HepG2 (cell line): ENCODE measurements around the gene LOXL3. TPM values are rescaled to one million over a fixed set of nuclear protein-coding genes. Genes with fewer than 3 reads are reported as not detected.
A peak's percentile ranks its signal among the peaks of the same experiment; 100 is the strongest.

ENCODE experiments used
- FOXC1 ChIP-seq: sonication (generic); formaldehyde crosslinking; IDR thresholded peaks from 2 replicates; pipeline ENCODE4 v1.8.0; 2022; ENCODE audit warnings: mild to moderate bottlenecking, missing genetic modification reagents, borderline replicate concordance
- NONO ChIP-seq, 2 experiments: fragments of 450-650 bp in 1 of 2; sonication (generic) in 1 of 2; formaldehyde crosslinking in 1 of 2; IDR thresholded peaks in 1 of 2; conservative IDR thresholded peaks in 1 of 2; 2 replicates each; pipeline versions ENCODE4 v1.6.1 to v1.8.0; 2017 to 2022; ENCODE audit warnings: mild to moderate bottlenecking in 1 of 2, missing genetic modification reagents in 1 of 2, moderate library complexity in 1 of 2
- POGZ ChIP-seq: sonication (generic); formaldehyde crosslinking; IDR thresholded peaks from 2 replicates; pipeline ENCODE4 v1.4.0; 2020; ENCODE audit warnings: mild to moderate bottlenecking, missing genetic modification reagents
- YEATS2 ChIP-seq: sonication (generic); formaldehyde crosslinking; IDR thresholded peaks from 2 replicates; pipeline ENCODE4 v1.4.0; 2020; ENCODE audit warnings: missing genetic modification reagents, borderline replicate concordance
- ZC3H13 ChIP-seq: sonication (generic); formaldehyde crosslinking; IDR thresholded peaks from 2 replicates; pipeline ENCODE4 v1.8.1; 2023; ENCODE audit warnings: mild to moderate bottlenecking, missing genetic modification reagents, moderate library complexity
- ZNF354B ChIP-seq: sonication (generic); formaldehyde crosslinking; IDR thresholded peaks from 2 replicates; pipeline ENCODE4 v1.8.0; 2022; ENCODE audit warnings: mild to moderate bottlenecking, missing genetic modification reagents
- ZNF768 ChIP-seq: sonication (generic); formaldehyde crosslinking; IDR thresholded peaks from 2 replicates; pipeline ENCODE4 v1.4.0; 2020; ENCODE audit warnings: missing genetic modification reagents
- ZNF781 ChIP-seq: sonication (generic); formaldehyde crosslinking; IDR thresholded peaks from 2 replicates; pipeline ENCODE4 v1.5.1; 2020; ENCODE audit warnings: borderline replicate concordance, mild to moderate bottlenecking, missing genetic modification reagents; ENCODE audit errors: not compliant biosample characterization
- polyA plus RNA-seq, 8 experiments: library from polyadenylated mRNA; depleted of rRNA in 3 of 8; stranded (reverse) in 7 of 8; unstranded in 1 of 8; fragments of >200 nt; fragmentation: Illumina TruSeq in 4 of 8; extraction: Trizol in 4 of 8; gene quantifications; 2 replicates each; pipeline versions ENCODE4 v1.2.1 to v1.2.3, GENCODE V29; 2011 to 2016; ENCODE audit warnings: low read depth in 4 of 8, missing spikeins in 1 of 8, mixed read lengths in 1 of 8; ENCODE audit not compliant: insufficient read depth in 1 of 8
- total RNA-seq, 5 experiments: library from RNA; depleted of rRNA; stranded (reverse); fragments of >200 nt; fragmentation: Illumina TruSeq; extraction: Trizol; gene quantifications; 2 replicates each; pipeline ENCODE4 v1.2.3, GENCODE V29; 2016; ENCODE audit warnings: low read depth in 1 of 5
- TF ChIP-seq, protein P1 (sequence below): sonication (generic); formaldehyde crosslinking; IDR thresholded peaks from 2 replicates; pipeline ENCODE4 v1.4.0; 2020; ENCODE audit warnings: missing genetic modification reagents, mild to moderate bottlenecking, borderline replicate concordance
- TF ChIP-seq, protein P2 (sequence below): sonication (generic); formaldehyde crosslinking; IDR thresholded peaks from 2 replicates; pipeline ENCODE4 v1.5.1; 2020; ENCODE audit warnings: mild to moderate bottlenecking, missing genetic modification reagents, borderline replicate concordance
- TF ChIP-seq, protein P3 (sequence below): sonication (generic); formaldehyde crosslinking; IDR thresholded peaks from 2 replicates; pipeline ENCODE4 v1.5.1; 2020; ENCODE audit warnings: mild to moderate bottlenecking, missing genetic modification reagents, moderate library complexity
- TF ChIP-seq, protein P4 (sequence below): sonication (generic); formaldehyde crosslinking; IDR thresholded peaks from one replicate; pipeline ENCODE4 v1.5.1; 2020; ENCODE audit warnings: mild to moderate bottlenecking, missing genetic modification reagents; ENCODE audit errors: not compliant biosample characterization

The LOXL3 gene
- total and polyA plus RNA-seq, 2 of the 13 experiments (the other 11 are each of a cell fraction or from before 2014, with no cell fraction given): 0.55 to 6.5 TPM

DNA sequence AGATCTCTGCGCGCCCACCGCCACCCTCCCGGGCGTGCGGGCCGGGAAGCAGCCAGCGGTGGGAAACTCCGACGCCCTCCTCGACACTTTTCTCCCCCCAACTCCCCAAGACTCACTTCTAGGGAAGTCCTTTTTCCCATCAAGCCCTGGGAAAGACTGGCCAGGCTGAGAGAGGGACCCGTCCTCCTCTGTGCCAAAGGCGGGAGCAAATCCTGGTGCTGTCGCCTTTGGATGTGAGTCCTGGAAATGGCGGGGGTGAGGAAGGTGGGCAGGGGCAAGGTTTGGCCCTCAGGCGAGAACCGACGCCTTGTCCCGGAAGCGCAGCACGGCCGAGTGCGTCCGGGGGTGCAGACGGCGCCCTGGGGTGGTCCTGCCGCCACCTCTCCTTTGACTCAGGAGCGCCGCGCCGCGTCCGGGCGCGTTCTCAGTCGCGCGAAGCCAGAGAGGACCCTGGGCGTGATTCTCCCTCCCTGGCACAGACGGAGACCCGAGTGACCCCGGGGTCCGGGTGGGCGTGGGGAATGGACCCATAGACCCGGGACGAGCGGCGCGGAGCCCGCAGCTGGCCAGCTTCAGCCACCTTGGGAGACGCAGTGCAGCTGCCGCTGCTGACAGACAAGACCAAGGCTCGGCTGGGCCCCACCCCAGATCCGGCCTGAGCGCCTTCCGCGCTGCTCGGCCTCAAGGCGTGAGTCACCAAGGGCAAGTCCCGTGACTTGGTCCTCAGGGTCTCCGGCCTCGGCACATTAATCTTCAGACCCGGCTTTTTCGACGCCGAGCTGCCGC, 50.8 kb downstream of the LOXL3 start (continued):
- TF ChIP-seq, protein P1, sequence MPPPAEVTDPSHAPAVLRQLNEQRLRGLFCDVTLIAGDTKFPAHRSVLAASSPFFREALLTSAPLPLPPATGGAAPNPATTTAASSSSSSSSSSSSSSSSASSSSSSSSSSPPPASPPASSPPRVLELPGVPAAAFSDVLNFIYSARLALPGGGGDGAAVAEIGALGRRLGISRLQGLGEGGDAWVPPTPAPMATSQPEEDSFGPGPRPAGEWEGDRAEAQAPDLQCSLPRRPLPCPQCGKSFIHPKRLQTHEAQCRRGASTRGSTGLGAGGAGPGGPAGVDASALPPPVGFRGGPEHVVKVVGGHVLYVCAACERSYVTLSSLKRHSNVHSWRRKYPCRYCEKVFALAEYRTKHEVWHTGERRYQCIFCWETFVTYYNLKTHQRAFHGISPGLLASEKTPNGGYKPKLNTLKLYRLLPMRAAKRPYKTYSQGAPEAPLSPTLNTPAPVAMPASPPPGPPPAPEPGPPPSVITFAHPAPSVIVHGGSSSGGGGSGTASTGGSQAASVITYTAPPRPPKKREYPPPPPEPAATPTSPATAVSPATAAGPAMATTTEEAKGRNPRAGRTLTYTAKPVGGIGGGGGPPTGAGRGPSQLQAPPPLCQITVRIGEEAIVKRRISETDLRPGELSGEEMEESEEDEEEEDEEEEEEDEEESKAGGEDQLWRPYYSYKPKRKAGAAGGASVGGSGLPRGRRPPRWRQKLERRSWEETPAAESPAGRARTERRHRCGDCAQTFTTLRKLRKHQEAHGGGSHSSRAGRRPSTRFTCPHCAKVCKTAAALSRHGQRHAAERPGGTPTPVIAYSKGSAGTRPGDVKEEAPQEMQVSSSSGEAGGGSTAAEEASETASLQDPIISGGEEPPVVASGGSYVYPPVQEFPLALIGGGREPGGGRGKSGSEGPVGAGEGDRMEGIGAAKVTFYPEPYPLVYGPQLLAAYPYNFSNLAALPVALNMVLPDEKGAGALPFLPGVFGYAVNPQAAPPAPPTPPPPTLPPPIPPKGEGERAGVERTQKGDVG: peak; percentile 91; the same call in 1 of the 2 replicates
- TF ChIP-seq, protein P2, sequence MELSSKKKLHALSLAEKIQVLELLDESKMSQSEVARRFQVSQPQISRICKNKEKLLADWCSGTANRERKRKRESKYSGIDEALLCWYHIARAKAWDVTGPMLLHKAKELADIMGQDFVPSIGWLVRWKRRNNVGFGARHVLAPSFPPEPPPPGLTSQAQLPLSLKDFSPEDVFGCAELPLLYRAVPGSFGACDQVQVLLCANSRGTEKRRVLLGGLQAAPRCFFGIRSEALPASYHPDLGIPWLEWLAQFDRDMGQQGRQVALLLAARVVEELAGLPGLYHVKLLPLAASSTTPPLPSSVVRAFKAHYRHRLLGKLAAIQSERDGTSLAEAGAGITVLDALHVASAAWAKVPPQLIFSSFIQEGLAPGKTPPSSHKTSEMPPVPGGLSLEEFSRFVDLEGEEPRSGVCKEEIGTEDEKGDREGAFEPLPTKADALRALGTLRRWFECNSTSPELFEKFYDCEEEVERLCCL (CRISPR knock-in tag): peak; percentile 65; the same call in 1 of the 2 replicates
- TF ChIP-seq, protein P3, sequence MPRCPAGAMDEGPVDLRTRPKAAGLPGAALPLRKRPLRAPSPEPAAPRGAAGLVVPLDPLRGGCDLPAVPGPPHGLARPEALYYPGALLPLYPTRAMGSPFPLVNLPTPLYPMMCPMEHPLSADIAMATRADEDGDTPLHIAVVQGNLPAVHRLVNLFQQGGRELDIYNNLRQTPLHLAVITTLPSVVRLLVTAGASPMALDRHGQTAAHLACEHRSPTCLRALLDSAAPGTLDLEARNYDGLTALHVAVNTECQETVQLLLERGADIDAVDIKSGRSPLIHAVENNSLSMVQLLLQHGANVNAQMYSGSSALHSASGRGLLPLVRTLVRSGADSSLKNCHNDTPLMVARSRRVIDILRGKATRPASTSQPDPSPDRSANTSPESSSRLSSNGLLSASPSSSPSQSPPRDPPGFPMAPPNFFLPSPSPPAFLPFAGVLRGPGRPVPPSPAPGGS (CRISPR knock-in tag): no peak
- TF ChIP-seq POGZ (CRISPR knock-in tag) (peak; percentile 37; the same call in 1 of the 2 replicates), ZNF354B (no peak), ZNF781 (CRISPR knock-in tag) (peak; percentile 34), ZNF768 (CRISPR knock-in tag) (peak; percentile 58; the same call in 1 of the 2 replicates), ZC3H13 (CRISPR knock-in tag) (peak; percentile 2; the same call in 1 of the 2 replicates), NONO (IDR thresholded peaks at IDR 0.05) (no peak), NONO (CRISPR knock-in tag; conservative IDR thresholded peaks at IDR 0.05) (peak; percentile 70; the same call in 1 of the 2 replicates), YEATS2 (no peak; the same call in 1 of the 2 replicates), FOXC1 (CRISPR knock-in tag) (peak; percentile 50; the same call in 1 of the 2 replicates)
- TF ChIP-seq, protein P4, sequence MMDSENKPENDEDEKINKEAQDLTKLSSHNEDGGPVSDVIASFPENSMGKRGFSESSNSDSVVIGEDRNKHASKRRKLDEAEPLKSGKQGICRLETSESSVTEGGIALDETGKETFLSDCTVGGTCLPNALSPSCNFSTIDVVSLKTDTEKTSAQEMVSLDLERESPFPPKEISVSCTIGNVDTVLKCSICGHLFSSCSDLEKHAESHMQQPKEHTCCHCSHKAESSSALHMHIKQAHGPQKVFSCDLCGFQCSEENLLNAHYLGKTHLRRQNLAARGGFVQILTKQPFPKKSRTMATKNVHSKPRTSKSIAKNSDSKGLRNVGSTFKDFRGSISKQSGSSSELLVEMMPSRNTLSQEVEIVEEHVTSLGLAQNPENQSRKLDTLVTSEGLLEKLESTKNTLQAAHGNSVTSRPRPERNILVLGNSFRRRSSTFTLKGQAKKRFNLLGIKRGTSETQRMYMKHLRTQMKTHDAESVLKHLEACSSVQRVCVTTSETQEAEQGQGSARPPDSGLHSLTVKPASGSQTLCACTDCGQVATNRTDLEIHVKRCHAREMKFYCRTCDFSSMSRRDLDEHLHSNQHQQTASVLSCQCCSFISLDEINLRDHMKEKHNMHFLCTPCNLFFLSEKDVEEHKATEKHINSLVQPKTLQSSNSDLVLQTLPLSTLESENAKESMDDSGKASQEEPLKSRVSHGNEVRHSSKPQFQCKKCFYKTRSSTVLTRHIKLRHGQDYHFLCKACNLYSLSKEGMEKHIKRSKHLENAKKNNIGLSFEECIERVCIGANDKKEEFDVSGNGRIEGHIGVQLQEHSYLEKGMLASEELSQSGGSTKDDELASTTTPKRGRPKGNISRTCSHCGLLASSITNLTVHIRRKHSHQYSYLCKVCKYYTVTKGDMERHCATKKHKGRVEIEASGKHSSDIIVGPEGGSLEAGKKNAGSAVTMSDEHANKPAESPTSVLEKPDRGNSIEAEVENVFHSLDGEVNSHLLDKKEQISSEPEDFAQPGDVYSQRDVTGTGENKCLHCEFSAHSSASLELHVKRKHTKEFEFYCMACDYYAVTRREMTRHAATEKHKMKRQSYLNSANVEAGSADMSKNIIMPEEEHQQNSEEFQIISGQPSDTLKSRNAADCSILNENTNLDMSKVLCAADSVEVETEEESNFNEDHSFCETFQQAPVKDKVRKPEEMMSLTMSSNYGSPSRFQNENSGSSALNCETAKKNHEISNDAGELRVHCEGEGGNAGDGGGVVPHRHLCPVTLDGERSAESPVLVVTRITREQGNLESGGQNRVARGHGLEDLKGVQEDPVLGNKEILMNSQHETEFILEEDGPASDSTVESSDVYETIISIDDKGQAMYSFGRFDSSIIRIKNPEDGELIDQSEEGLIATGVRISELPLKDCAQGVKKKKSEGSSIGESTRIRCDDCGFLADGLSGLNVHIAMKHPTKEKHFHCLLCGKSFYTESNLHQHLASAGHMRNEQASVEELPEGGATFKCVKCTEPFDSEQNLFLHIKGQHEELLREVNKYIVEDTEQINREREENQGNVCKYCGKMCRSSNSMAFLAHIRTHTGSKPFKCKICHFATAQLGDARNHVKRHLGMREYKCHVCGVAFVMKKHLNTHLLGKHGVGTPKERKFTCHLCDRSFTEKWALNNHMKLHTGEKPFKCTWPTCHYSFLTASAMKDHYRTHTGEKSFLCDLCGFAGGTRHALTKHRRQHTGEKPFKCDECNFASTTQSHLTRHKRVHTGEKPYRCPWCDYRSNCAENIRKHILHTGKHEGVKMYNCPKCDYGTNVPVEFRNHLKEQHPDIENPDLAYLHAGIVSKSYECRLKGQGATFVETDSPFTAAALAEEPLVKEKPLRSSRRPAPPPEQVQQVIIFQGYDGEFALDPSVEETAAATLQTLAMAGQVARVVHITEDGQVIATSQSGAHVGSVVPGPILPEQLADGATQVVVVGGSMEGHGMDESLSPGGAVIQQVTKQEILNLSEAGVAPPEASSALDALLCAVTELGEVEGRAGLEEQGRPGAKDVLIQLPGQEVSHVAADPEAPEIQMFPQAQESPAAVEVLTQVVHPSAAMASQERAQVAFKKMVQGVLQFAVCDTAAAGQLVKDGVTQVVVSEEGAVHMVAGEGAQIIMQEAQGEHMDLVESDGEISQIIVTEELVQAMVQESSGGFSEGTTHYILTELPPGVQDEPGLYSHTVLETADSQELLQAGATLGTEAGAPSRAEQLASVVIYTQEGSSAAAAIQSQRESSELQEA (CRISPR knock-in tag): peak; percentile 87
